ENCODE measurements around the gene MMRN1.

MMRN1 gene

GRCh38 chr4:89949782-89950387 lies 55.2 kb downstream of the MMRN1 start:
- Mint-ChIP-seq H3K4me3 (no peak overlapping the region), H3K9me3 (no peaks in the 10 kb centered on the region), H3K27me3 (no peaks in the 10 kb centered on the region), H3K36me3 (no peaks in the 10 kb centered on the region), H3K27ac (no peak overlapping the region), H3K4me1 (no peaks in the 10 kb centered on the region)
- ATAC-seq = no peak

- H3K4me3 Mint-ChIP-seq = no peak overlapping the region
- ATAC-seq = no peak
- H3K27me3 Mint-ChIP-seq = no peaks in the 10 kb centered on the region
- no peak overlapping the region for H3K27ac Mint-ChIP-seq
- no peaks in the 10 kb centered on the region for H3K36me3 Mint-ChIP-seq
- no peaks in the 10 kb centered on the region for H3K4me1 Mint-ChIP-seq
- H3K9me3 Mint-ChIP-seq = no peaks in the 10 kb centered on the region
Observed at GRCh38 chr4:89952458-89952857, 57.8 kb downstream of the MMRN1 start.

GRCh38 chr4:89954906-89955695 lies 60.4 kb downstream of the MMRN1 start:
- ATAC-seq = no peak
- Mint-ChIP-seq H3K9me3 (no peaks in the 10 kb centered on the region), H3K36me3 (no peaks in the 10 kb centered on the region), H3K27me3 (no peaks in the 10 kb centered on the region), H3K27ac (no peak overlapping the region), H3K4me3 (no peak overlapping the region), H3K4me1 (no peaks in the 10 kb centered on the region)

GRCh38 chr4:89957046-89957926 lies 62.6 kb downstream of the MMRN1 start:
- H3K27me3 Mint-ChIP-seq = no peaks in the 10 kb centered on the region
- ATAC-seq = no peak
- H3K4me3 Mint-ChIP-seq = no peak overlapping the region
- H3K9me3 Mint-ChIP-seq = no peaks in the 10 kb centered on the region
- no peak overlapping the region for H3K27ac Mint-ChIP-seq
- H3K4me1 Mint-ChIP-seq = no peaks in the 10 kb centered on the region
- H3K36me3 Mint-ChIP-seq = no peaks in the 10 kb centered on the region

- no peak overlapping the region for H3K4me3 Mint-ChIP-seq
- ATAC-seq = no peak
- no peaks in the 10 kb centered on the region for H3K9me3 Mint-ChIP-seq
- H3K4me1 Mint-ChIP-seq = no peaks in the 10 kb centered on the region
- H3K27me3 Mint-ChIP-seq = no peaks in the 10 kb centered on the region
- H3K27ac Mint-ChIP-seq = no peak overlapping the region
- no peaks in the 10 kb centered on the region for H3K36me3 Mint-ChIP-seq
Observed at GRCh38 chr4:89981789-89982334, 87.2 kb downstream of the MMRN1 start.

- Mint-ChIP-seq H3K9me3 (peaks cover 8% of the 10 kb centered on the region), H3K4me1 (no peaks in the 10 kb centered on the region), H3K4me3 (no peak overlapping the region), H3K36me3 (no peaks in the 10 kb centered on the region), H3K27me3 (no peaks in the 10 kb centered on the region), H3K27ac (no peak overlapping the region)
- no peak for ATAC-seq
Observed at GRCh38 chr4:89988268-89988667, 93.6 kb downstream of the MMRN1 start.

- no peak overlapping the region for H3K27ac Mint-ChIP-seq
- no peaks in the 10 kb centered on the region for H3K27me3 Mint-ChIP-seq
- no peak for ATAC-seq
- H3K4me1 Mint-ChIP-seq = peaks cover 9% of the 10 kb centered on the region
- no peak overlapping the region for H3K4me3 Mint-ChIP-seq
- H3K9me3 Mint-ChIP-seq = peaks cover 8% of the 10 kb centered on the region
- H3K36me3 Mint-ChIP-seq = no peaks in the 10 kb centered on the region
Observed at GRCh38 chr4:89992744-89993143, 98.1 kb downstream of the MMRN1 start.

- Mint-ChIP-seq H3K27me3 (peaks cover 7% of the 10 kb centered on the region), H3K27ac (no peak overlapping the region), H3K9me3 (no peaks in the 10 kb centered on the region), H3K4me1 (peaks cover 9% of the 10 kb centered on the region), H3K36me3 (no peaks in the 10 kb centered on the region), H3K4me3 (no peak overlapping the region)
- ATAC-seq = no peak
Observed at GRCh38 chr4:89994176-89994873, 99.7 kb downstream of the MMRN1 start.

GRCh38 chr4:89995006-89995405 lies 100.4 kb downstream of the MMRN1 start:
- H3K36me3 Mint-ChIP-seq = no peaks in the 10 kb centered on the region
- peaks cover 9% of the 10 kb centered on the region for H3K4me1 Mint-ChIP-seq
- peaks cover 7% of the 10 kb centered on the region for H3K27me3 Mint-ChIP-seq
- no peak overlapping the region for H3K4me3 Mint-ChIP-seq
- no peak for ATAC-seq
- H3K27ac Mint-ChIP-seq = no peak overlapping the region
- no peaks in the 10 kb centered on the region for H3K9me3 Mint-ChIP-seq

- peaks cover 7% of the 10 kb centered on the region for H3K27me3 Mint-ChIP-seq
- H3K9me3 Mint-ChIP-seq = no peaks in the 10 kb centered on the region
- no peaks in the 10 kb centered on the region for H3K36me3 Mint-ChIP-seq
- H3K4me1 Mint-ChIP-seq = peaks cover 9% of the 10 kb centered on the region
- no peak overlapping the region for H3K27ac Mint-ChIP-seq
- ATAC-seq = no peak
- H3K4me3 Mint-ChIP-seq = no peak overlapping the region
Observed at GRCh38 chr4:89995814-89996213, 101.2 kb downstream of the MMRN1 start.

GRCh38 chr4:89997171-89997704 lies 102.6 kb downstream of the MMRN1 start:
- no peak for ATAC-seq
- H3K9me3 Mint-ChIP-seq = no peaks in the 10 kb centered on the region
- H3K27me3 Mint-ChIP-seq = peaks cover 7% of the 10 kb centered on the region
- H3K27ac Mint-ChIP-seq = no peak overlapping the region
- H3K4me3 Mint-ChIP-seq = no peak overlapping the region
- H3K4me1 Mint-ChIP-seq = peaks cover 9% of the 10 kb centered on the region
- H3K36me3 Mint-ChIP-seq = no peaks in the 10 kb centered on the region

- Mint-ChIP-seq H3K4me1 (peaks cover 9% of the 10 kb centered on the region), H3K36me3 (no peaks in the 10 kb centered on the region), H3K9me3 (no peaks in the 10 kb centered on the region), H3K27me3 (peaks cover 7% of the 10 kb centered on the region), H3K4me3 (no peak overlapping the region), H3K27ac (no peak overlapping the region)
- no peak for ATAC-seq
Observed at GRCh38 chr4:89998469-89999011, 103.9 kb downstream of the MMRN1 start.

GRCh38 chr4:90001023-90001422 lies 106.4 kb downstream of the MMRN1 start:
- Mint-ChIP-seq H3K4me3 (no peak overlapping the region), H3K27ac (no peak overlapping the region), H3K36me3 (no peaks in the 10 kb centered on the region), H3K9me3 (no peaks in the 10 kb centered on the region), H3K4me1 (no peaks in the 10 kb centered on the region), H3K27me3 (peaks cover 7% of the 10 kb centered on the region)
- peak; percentile 48 for ATAC-seq

GRCh38 chr4:90002441-90003062 lies 107.9 kb downstream of the MMRN1 start:
- no peak for ATAC-seq
- H3K4me3 Mint-ChIP-seq = no peak overlapping the region
- no peaks in the 10 kb centered on the region for H3K4me1 Mint-ChIP-seq
- no peaks in the 10 kb centered on the region for H3K36me3 Mint-ChIP-seq
- H3K9me3 Mint-ChIP-seq = no peaks in the 10 kb centered on the region
- H3K27me3 Mint-ChIP-seq = peaks cover 7% of the 10 kb centered on the region
- no peak overlapping the region for H3K27ac Mint-ChIP-seq
